Liver (tissue), 9 donors: ENCODE measurements around the gene TAPBP. TPM values are rescaled to one million over a fixed set of nuclear protein-coding genes. Genes with fewer than 3 reads are reported as not detected.

ENCODE experiments used
- DNase-seq: peaks from one replicate; pipeline ENCODE4 v3.0.0-alpha.2; 2017; ENCODE audit warnings: low spot score
- H3K27ac ChIP-seq, 2 donors: one replicate each; pipeline ENCODE4 v1.7.0; 2013; ENCODE audit warnings: inconsistent platforms in 2 of 2, low read length in 2 of 2, control low read depth in 1 of 2, low read depth in 1 of 2, mild to moderate bottlenecking in 1 of 2
- H3K27me3 ChIP-seq, 4 donors: one replicate each; pipeline versions ENCODE4 v1.6.1 to v1.7.0; 2013; ENCODE audit warnings: low read length in 3 of 4, inconsistent platforms in 1 of 4, mild to moderate bottlenecking in 1 of 4, moderate library complexity in 1 of 4; ENCODE audit not compliant: control insufficient read depth in 4 of 4, insufficient read depth in 4 of 4
- H3K36me3 ChIP-seq, 4 donors: one replicate each; pipeline versions ENCODE4 v1.6.1 to v1.7.0; 2013; ENCODE audit warnings: low read length in 3 of 4, mild to moderate bottlenecking in 3 of 4, low read depth in 1 of 4, moderate library complexity in 1 of 4; ENCODE audit not compliant: control insufficient read depth in 4 of 4, insufficient read depth in 3 of 4
- H3K4me1 ChIP-seq, 4 donors: one replicate each; pipeline versions ENCODE4 v1.6.1 to v1.7.0; 2013; ENCODE audit warnings: low read length in 3 of 4, mild to moderate bottlenecking in 3 of 4, moderate library complexity in 1 of 4; ENCODE audit not compliant: control insufficient read depth in 4 of 4, insufficient read depth in 4 of 4
- H3K4me3 ChIP-seq, 3 donors: one replicate each; pipeline versions ENCODE4 v1.6.1 to v1.7.0; 2013; ENCODE audit warnings: low read length in 3 of 3, control low read depth in 1 of 3, low read depth in 1 of 3, mild to moderate bottlenecking in 1 of 3
- H3K9ac ChIP-seq, 2 donors: one replicate each; pipeline ENCODE4 v1.7.0; 2013; ENCODE audit warnings: low read length in 2 of 2, mild to moderate bottlenecking in 2 of 2, moderate library complexity in 2 of 2, control low read depth in 1 of 2, low read depth in 1 of 2
- H3K9me3 ChIP-seq, 4 donors: one replicate each; pipeline versions ENCODE4 v1.6.1 to v1.7.0; 2013; ENCODE audit warnings: low read length in 3 of 4; ENCODE audit not compliant: control insufficient read depth in 4 of 4
- FOXA1 ChIP-seq: IDR thresholded peaks from 2 replicates; pipeline ENCODE4 v1.6.1; 2016; ENCODE audit warnings: antibody characterized with exemption
- FOXA2 ChIP-seq: IDR thresholded peaks from 2 replicates; pipeline ENCODE4 v1.6.1; 2016; ENCODE audit warnings: antibody characterized with exemption
- GABPA ChIP-seq, 2 donors: IDR thresholded peaks in 1 of 2; conservative IDR thresholded peaks in 1 of 2; 2 replicates each; pipeline ENCODE4 v1.6.1; 2016; ENCODE audit warnings: antibody characterized with exemption in 2 of 2, mild to moderate bottlenecking in 1 of 2, moderate library complexity in 1 of 2
- HNF4A ChIP-seq, 2 donors: conservative IDR thresholded peaks; 2 replicates each; pipeline ENCODE4 v1.6.1; 2016; ENCODE audit warnings: antibody characterized with exemption in 2 of 2, mild to moderate bottlenecking in 2 of 2
- HNF4G ChIP-seq: IDR thresholded peaks from 2 replicates; pipeline ENCODE4 v1.6.1; 2016; ENCODE audit warnings: antibody characterized with exemption
- JUND ChIP-seq, 2 donors: IDR thresholded peaks; 2 replicates each; pipeline ENCODE4 v1.6.1; 2016; ENCODE audit warnings: antibody characterized with exemption in 2 of 2
- NR2F2 ChIP-seq: IDR thresholded peaks from 2 replicates; pipeline ENCODE4 v1.6.1; 2016; ENCODE audit warnings: antibody characterized with exemption
- RAD21 ChIP-seq, 2 donors: IDR thresholded peaks; 2 replicates each; pipeline ENCODE4 v1.6.1; 2016; ENCODE audit warnings: antibody characterized with exemption in 2 of 2, mild to moderate bottlenecking in 2 of 2
- RXRA ChIP-seq, 2 donors: IDR thresholded peaks; 2 replicates each; pipeline ENCODE4 v1.6.1; 2017 to 2018; ENCODE audit warnings: antibody characterized with exemption in 2 of 2, mild to moderate bottlenecking in 1 of 2
- SP1 ChIP-seq: IDR thresholded peaks from 2 replicates; pipeline ENCODE4 v1.6.1; 2018; ENCODE audit warnings: antibody characterized with exemption, mild to moderate bottlenecking
- YY1 ChIP-seq: IDR thresholded peaks from 2 replicates; pipeline ENCODE4 v1.6.1; 2016; ENCODE audit warnings: antibody characterized with exemption, mild to moderate bottlenecking
- WGBS: extraction: QIAGEN DNeasy Blood & Tissue Kit; methylation state at CpG from one replicate; pipeline ENCODE4 v1.1.7; 2013; 5-methylcytosine and 5-hydroxymethylcytosine counted together
- polyA plus RNA-seq, 2 donors: library from polyadenylated mRNA; stranded (reverse) in 1 of 2; unstranded in 1 of 2; fragments of 200-250 nt in 1 of 2; fragments of >200 nt in 1 of 2; fragmentation: Nextera tagmentation in 1 of 2; extraction: Ambion mirVana in 1 of 2; gene quantifications; one replicate each; pipeline versions ENCODE4 v1.2.1 to v1.2.3, GENCODE V29; 2013 to 2015
- total RNA-seq, 2 donors: library from RNA; depleted of rRNA; stranded (reverse); fragments of >200 nt; gene quantifications; one replicate each; pipeline ENCODE4 v1.2.3, GENCODE V29; 2014
- TF ChIP-seq, protein P1 (sequence below): IDR thresholded peaks from 2 replicates; pipeline ENCODE4 v1.6.1; 2016; ENCODE audit warnings: antibody characterized with exemption
- TF ChIP-seq, protein P2 (sequence below): IDR thresholded peaks from 2 replicates; pipeline ENCODE4 v1.6.1; 2016; ENCODE audit warnings: antibody characterized with exemption
- donor health status: healthy.
- donor health status: healthy.
- donor health status: healthy.
- donor health status: healthy.
- donor health status: healthy.

The TAPBP gene
- total and polyA plus RNA-seq, 4 donors = 47.9 to 74.0 (median 51.0) TPM

DNA sequence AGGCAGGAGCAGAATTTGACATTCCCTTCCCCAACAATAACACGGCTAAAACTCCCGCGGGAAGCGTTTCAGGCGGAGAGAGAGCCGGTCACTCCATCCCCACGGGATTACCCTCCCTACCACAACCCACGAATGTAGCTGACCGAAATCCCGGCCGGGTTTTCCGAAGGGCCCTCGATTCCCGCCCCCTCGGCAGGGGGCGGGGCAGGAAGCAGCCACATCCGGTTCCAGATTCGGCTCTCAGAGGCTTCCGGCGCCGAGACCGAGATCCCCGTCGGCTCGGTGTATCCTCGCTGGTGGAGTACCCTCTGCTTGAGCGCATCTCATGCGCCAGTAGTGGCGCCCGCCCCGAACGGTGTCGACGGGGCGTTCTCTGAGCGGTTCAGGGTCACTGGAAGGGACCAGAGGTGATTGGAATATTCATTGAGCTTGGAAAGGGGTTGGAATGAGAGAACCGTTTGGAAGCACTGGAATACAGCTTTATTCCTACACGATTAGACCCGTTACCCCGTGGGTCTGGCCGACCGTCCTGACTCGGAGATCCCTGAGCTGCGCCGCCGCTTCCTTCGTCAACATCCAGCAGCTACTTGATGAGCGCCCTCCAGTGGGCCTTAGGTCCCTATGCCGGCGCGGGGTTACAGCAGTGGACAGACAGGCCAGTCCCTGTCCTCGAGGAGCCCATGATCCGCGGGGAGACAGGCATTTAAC is 14.5 kb downstream of the TAPBP start (continued):
- TF ChIP-seq, protein P1, sequence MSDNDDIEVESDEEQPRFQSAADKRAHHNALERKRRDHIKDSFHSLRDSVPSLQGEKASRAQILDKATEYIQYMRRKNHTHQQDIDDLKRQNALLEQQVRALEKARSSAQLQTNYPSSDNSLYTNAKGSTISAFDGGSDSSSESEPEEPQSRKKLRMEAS = peak; percentile 51
- TF ChIP-seq GABPA (IDR thresholded peaks at IDR 0.05 in 1 of 2, conservative IDR thresholded peaks at IDR 0.05 in 1 of 2) (peak; percentile 86 to 96), RAD21 (IDR thresholded peaks at IDR 0.05) (peak; percentile 65 to 82), NR2F2 (peak; percentile 78), JUND (IDR thresholded peaks at IDR 0.05) (no peak)

DNA sequence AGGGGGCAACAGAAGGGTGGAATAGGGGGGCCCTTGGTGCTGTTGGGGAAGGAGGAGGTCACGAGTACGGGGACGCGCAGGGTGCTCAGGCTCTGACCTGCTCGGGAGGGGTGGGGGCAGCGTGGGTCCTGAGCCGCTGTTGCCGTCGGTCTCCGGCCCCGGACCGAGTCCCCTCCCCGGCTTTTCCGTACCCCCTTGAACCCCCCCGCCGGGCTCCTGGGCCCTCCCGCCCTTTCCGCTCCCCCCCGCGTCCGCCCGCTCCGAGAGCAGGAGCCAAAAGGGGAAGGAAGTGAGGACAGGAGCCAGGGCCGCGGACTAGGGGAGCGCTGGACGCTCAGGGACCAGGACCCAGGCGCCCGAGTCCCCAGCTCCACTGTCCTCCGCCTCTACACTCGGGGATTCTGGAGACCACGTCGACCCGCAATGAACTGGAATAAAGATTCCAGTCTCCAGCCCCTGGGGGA is 15.1 kb downstream of the TAPBP start, which contains the start of gene RGL2:
RGL2 (minus strand) TSS at position 170 of the 464 bp plus-strand sequence. CDS start 332 bp downstream, outside the sequence.
- Histone ChIP-seq H3K36me3 (peaks cover 0 to 21% (median 14%) of the 10 kb centered on the region in 4 donors), H3K4me1 (peaks cover 8 to 30% (median 25%) of the 10 kb centered on the region in 4 donors)
- no peak for DNase-seq

DNA sequence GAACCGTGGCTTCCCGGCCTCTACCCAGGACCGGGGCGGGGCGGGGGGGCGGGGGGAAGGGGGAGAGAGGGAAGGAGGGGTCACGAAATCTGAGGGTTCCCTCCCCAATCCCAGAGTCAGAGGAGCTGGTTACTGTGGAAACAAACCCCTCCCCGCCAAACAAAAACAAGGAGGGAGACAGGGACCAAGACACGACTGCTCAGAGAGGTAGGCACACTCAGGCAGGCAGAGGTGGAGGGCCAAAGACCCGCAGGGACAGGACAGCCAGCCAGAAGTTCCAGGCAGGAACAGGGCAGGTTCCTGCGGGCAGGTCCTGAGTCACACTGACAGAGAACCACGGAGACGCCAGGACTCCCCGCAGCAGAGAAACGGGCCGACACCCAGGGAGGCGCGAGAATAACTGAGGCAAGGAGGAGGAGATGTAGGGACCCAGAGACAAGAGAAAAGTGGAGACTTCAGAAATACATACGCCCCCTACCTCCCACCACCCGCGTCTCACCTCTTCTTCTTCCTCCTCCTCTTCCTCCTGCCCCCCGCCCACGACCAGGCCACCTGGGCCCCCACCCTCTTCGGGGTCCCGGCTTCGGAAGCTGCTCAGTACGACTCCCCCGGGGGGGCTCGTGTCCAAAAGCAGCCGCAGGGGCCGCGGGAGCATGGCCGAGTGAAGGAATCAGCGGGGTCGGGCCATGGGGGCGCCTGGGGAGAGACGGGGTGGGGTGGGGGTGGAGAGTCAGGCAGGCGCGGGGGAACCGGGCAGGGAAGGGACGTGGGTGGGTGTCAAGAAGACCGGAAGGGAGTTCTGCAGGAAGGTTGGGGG is 15.7 kb downstream of the TAPBP start:
- WGBS = 1% methylated on average over 42 of the region's 42 CpGs

More for the DNA sequence above, 15.1 kb downstream of the TAPBP start, which contains the start of gene RGL2:
- TF ChIP-seq HNF4G = no peak
- no peak for TF ChIP-seq YY1
- TF ChIP-seq JUND (IDR thresholded peaks at IDR 0.05) = no peak
- no peak for TF ChIP-seq FOXA1
- TF ChIP-seq, protein P1 = no peak
- TF ChIP-seq HNF4A (conservative IDR thresholded peaks at IDR 0.05) = no peak
- TF ChIP-seq NR2F2 = no peak
- no peak for TF ChIP-seq SP1
- TF ChIP-seq RXRA (IDR thresholded peaks at IDR 0.05) = no peak
- TF ChIP-seq, protein P2, sequence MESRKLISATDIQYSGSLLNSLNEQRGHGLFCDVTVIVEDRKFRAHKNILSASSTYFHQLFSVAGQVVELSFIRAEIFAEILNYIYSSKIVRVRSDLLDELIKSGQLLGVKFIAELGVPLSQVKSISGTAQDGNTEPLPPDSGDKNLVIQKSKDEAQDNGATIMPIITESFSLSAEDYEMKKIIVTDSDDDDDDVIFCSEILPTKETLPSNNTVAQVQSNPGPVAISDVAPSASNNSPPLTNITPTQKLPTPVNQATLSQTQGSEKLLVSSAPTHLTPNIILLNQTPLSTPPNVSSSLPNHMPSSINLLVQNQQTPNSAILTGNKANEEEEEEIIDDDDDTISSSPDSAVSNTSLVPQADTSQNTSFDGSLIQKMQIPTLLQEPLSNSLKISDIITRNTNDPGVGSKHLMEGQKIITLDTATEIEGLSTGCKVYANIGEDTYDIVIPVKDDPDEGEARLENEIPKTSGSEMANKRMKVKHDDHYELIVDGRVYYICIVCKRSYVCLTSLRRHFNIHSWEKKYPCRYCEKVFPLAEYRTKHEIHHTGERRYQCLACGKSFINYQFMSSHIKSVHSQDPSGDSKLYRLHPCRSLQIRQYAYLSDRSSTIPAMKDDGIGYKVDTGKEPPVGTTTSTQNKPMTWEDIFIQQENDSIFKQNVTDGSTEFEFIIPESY = no peak
- Histone ChIP-seq H3K27me3 (no peaks in the 10 kb centered on the region), H3K4me3 (peak within 1 kb of the TSS; percentile 64 to 99 (median 89)), H3K27ac (peak within 1 kb of the TSS; percentile 95 to 98), H3K9ac (peak within 1 kb of the TSS; percentile 82 to 91), H3K9me3 (no peaks in the 10 kb centered on the region)
- WGBS = under 1% methylated on average over 34 of the region's 34 CpGs

More for the DNA sequence above, 15.7 kb downstream of the TAPBP start:
- peak overlapping the region; percentile 50 to 72 for H3K9ac ChIP-seq
- DNase-seq = peak; percentile 69
- H3K36me3 ChIP-seq = peaks cover under 1 to 19% (median 15%) of the 10 kb centered on the region in 4 donors
- peak overlapping the region; percentile 95 to 98 for H3K27ac ChIP-seq
- TF ChIP-seq FOXA2 = no peak
- peak; percentile 6 for TF ChIP-seq YY1
- H3K4me1 ChIP-seq = peaks cover 8 to 30% (median 25%) of the 10 kb centered on the region in 4 donors
- no peaks in the 10 kb centered on the region for H3K27me3 ChIP-seq
- no peaks in the 10 kb centered on the region for H3K9me3 ChIP-seq
- H3K4me3 ChIP-seq = peak overlapping the region; percentile 64 to 99 (median 73)
